Ishikawa (cell line): ENCODE data around the gene TNFRSF6B.

Experiments
- CEBPB ChIP-seq: IDR thresholded peaks from 2 replicates; pipeline ENCODE4 v1.6.1; 2012
- CREB1 ChIP-seq: IDR thresholded peaks from 2 replicates; pipeline ENCODE4 v1.6.1; 2012; ENCODE audit warnings: low read depth
- EGR1 ChIP-seq: IDR thresholded peaks from 2 replicates; pipeline ENCODE4 v1.6.1; 2012
- EP300 ChIP-seq: IDR thresholded peaks from 2 replicates; pipeline ENCODE4 v1.6.1; 2012; ENCODE audit warnings: borderline replicate concordance
- FOXM1 ChIP-seq: IDR thresholded peaks from 2 replicates; pipeline ENCODE4 v1.6.1; 2012; ENCODE audit warnings: low read depth, borderline replicate concordance
- MAX ChIP-seq: IDR thresholded peaks from 2 replicates; pipeline ENCODE4 v1.6.1; 2012
- NFIC ChIP-seq: IDR thresholded peaks from 2 replicates; pipeline ENCODE4 v1.6.1; 2012
- RAD21 ChIP-seq: IDR thresholded peaks from 2 replicates; pipeline ENCODE4 v1.6.1; 2012; ENCODE audit warnings: low read depth
- REST ChIP-seq: IDR thresholded peaks from 2 replicates; pipeline ENCODE4 v1.6.1; 2012; ENCODE audit warnings: low read depth, mild to moderate bottlenecking
- TAF1 ChIP-seq: IDR thresholded peaks from 2 replicates; pipeline ENCODE4 v1.6.1; 2012; ENCODE audit warnings: low read depth, mild to moderate bottlenecking
- TCF12 ChIP-seq: IDR thresholded peaks from 2 replicates; pipeline ENCODE4 v1.6.1; 2012; ENCODE audit warnings: low read depth
- TEAD4 ChIP-seq: IDR thresholded peaks from 2 replicates; pipeline ENCODE4 v1.6.1; 2012
- USF1 ChIP-seq: IDR thresholded peaks from 2 replicates; pipeline ENCODE4 v1.6.1; 2012
- YY1 ChIP-seq: IDR thresholded peaks from 2 replicates; pipeline ENCODE4 v1.6.1; 2012; ENCODE audit warnings: low read depth
- ZBTB7A ChIP-seq: IDR thresholded peaks from 2 replicates; pipeline ENCODE4 v1.6.1; 2012; ENCODE audit warnings: low read depth

TNFRSF6B gene

GRCh38 chr20:63661108-63661507 is 35.3 kb upstream of the TNFRSF6B start:
- TF ChIP-seq MAX, result no peak
- no peak for TF ChIP-seq TAF1
- no peak for TF ChIP-seq CREB1
- TF ChIP-seq TCF12, result no peak
- TF ChIP-seq FOXM1, result no peak
- TF ChIP-seq YY1, result no peak
- TF ChIP-seq REST, result no peak
- no peak for TF ChIP-seq RAD21
- TF ChIP-seq EP300, result no peak
- TF ChIP-seq USF1, result no peak
- no peak for TF ChIP-seq NFIC

GRCh38 chr20:63661959-63662812 is 34.3 kb upstream of the TNFRSF6B start:
- TF ChIP-seq CEBPB (no peak), TEAD4 (no peak), EP300 (no peak), FOXM1 (no peak), RAD21 (no peak), NFIC (no peak), MAX (no peak), ZBTB7A (no peak), EGR1 (no peak)

- TF ChIP-seq TCF12 (no peak), MAX (no peak), FOXM1 (no peak), NFIC (no peak), RAD21 (no peak), TAF1 (no peak), ZBTB7A (no peak), REST (no peak), USF1 (no peak), EGR1 (no peak), CREB1 (no peak), EP300 (no peak), YY1 (no peak), CEBPB (no peak), TEAD4 (no peak)
Observed at GRCh38 chr20:63662813-63663189, 33.7 kb upstream of the TNFRSF6B start.

- TF ChIP-seq MAX, result no peak
- TF ChIP-seq CREB1, result no peak
- no peak for TF ChIP-seq CEBPB
- TF ChIP-seq FOXM1, result no peak
- no peak for TF ChIP-seq TCF12
- TF ChIP-seq EGR1, result no peak
- TF ChIP-seq REST, result no peak
- no peak for TF ChIP-seq TAF1
- TF ChIP-seq NFIC, result no peak
- TF ChIP-seq TEAD4, result no peak
- no peak for TF ChIP-seq USF1
- no peak for TF ChIP-seq RAD21
- no peak for TF ChIP-seq EP300
- no peak for TF ChIP-seq ZBTB7A
- no peak for TF ChIP-seq YY1
Observed at GRCh38 chr20:63663332-63664066, 33.0 kb upstream of the TNFRSF6B start.
